NCI-H446 (cell line): ENCODE measurements around the gene ZNF302.
A peak's percentile ranks its signal among the peaks of the same experiment; 100 is the strongest.

Source experiments
- DNase-seq, 2 experiments: peaks; one replicate each; lab custom pipeline; 2025; lab: John Stamatoyannopoulos, UW

Gene ZNF302

GRCh38 chr19:34732612-34733211 is 55.2 kb downstream of the ZNF302 start:
- no peak for DNase-seq

- peak; percentile 75 to 76 for DNase-seq
Measured at GRCh38 chr19:34733266-34733745, 55.8 kb downstream of the ZNF302 start.

GRCh38 chr19:34733746-34734536 is 56.5 kb downstream of the ZNF302 start, which contains the start of gene ZNF181:
Gene ZNF181, plus strand, starts transcription at chr19:34734243. Its CDS starts 795 bp downstream, at chr19:34735038.
- DNase-seq: peak; percentile 90 to 92

GRCh38 chr19:34734537-34735103 is 57.1 kb downstream of the ZNF302 start:
- DNase-seq: no peak
